Measurements from ENCODE around the gene F3.

- no peak for TF ChIP-seq CTCF (IDR thresholded peaks at IDR 0.05; ENCODE audit: low read depth, low read length)
- no peak for TF ChIP-seq EZH2phosphoT487 (IDR thresholded peaks at IDR 0.05; ENCODE audit: low read depth)
Measured at GRCh38 chr1:94553931-94554330, 12.4 kb upstream of the F3 start.

All from OCI-LY3 (cell line).